Body of pancreas (tissue), 4 donors: ENCODE measurements around the gene PIEZO2.

Experiments
- POLR2A ChIP-seq, 3 donors: fragments of 450-650 bp; IDR thresholded peaks; one replicate each; pipeline ENCODE4 v1.6.1; 2016; ENCODE audit warnings: antibody characterized with exemption in 3 of 3, mild to moderate bottlenecking in 2 of 3
- TF ChIP-seq, protein P1 (sequence below), 7 experiments: fragments of 450-650 bp in 4 of 7; fragments of 200-600 bp in 3 of 7; sonication (generic) in 3 of 7; IDR thresholded peaks; one replicate each; pipeline ENCODE4 v1.5.1; 2016 to 2019; ENCODE audit warnings: antibody characterized with exemption in 7 of 7

DNA sequence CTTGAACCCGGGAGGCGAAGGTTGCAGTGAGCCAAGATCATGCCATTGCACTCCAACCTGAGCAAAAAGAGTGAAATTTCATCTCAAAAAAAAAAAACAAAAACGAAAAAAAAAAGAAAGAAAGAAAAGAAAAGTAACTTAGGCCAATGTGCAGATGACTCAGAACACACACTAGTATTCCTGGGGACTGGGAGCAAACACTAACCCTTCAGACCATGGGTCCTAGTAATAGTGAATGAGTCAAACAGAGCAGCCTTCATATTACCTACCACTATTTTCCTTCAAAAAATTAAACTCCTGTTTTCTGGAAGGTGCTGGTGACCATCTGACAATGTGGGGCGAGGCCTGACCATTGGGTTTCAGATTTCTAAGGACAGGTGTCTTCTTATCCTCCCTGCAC is 253.4 kb downstream of the PIEZO2 start:
- TF ChIP-seq, protein P1, sequence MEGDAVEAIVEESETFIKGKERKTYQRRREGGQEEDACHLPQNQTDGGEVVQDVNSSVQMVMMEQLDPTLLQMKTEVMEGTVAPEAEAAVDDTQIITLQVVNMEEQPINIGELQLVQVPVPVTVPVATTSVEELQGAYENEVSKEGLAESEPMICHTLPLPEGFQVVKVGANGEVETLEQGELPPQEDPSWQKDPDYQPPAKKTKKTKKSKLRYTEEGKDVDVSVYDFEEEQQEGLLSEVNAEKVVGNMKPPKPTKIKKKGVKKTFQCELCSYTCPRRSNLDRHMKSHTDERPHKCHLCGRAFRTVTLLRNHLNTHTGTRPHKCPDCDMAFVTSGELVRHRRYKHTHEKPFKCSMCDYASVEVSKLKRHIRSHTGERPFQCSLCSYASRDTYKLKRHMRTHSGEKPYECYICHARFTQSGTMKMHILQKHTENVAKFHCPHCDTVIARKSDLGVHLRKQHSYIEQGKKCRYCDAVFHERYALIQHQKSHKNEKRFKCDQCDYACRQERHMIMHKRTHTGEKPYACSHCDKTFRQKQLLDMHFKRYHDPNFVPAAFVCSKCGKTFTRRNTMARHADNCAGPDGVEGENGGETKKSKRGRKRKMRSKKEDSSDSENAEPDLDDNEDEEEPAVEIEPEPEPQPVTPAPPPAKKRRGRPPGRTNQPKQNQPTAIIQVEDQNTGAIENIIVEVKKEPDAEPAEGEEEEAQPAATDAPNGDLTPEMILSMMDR (IDR thresholded peaks at IDR 0.05): no peak
- TF ChIP-seq POLR2A (IDR thresholded peaks at IDR 0.05): no peak
